GM12878 (cell line): ENCODE data around the gene HTR3E. TPM values are rescaled to one million over a fixed set of nuclear protein-coding genes. Genes with fewer than 3 reads are reported as not detected.

Experiments used
- ATAC-seq: fragments of 200-7000 bp; cut with Tn5 transposase; 3 replicates; pipeline ENCODE4 v1.9.1; 2020; ENCODE audit warnings: mild to moderate bottlenecking, moderate library complexity
- BruUV-seq: library from RNA; stranded (reverse); fragments of 400-500 nt; replicated peaks from 2 replicates; lab custom pipeline; 2021; lab: Mats Ljungman, UMichigan
- CTCF ChIA-PET: fragments of 300-600 bp; sonication (Branson Sonifier 250); formaldehyde crosslinking; extraction: SDS; loops from one replicate; lab custom pipeline; 2021; ENCODE audit warnings: inconsistent platforms; lab: Yijun Ruan, JAX
- POLR2A ChIA-PET: fragments of 350-600 bp; formaldehyde crosslinking; extraction: SDS; loops from one replicate; lab custom pipeline; 2021; ENCODE audit warnings: inconsistent platforms; lab: Charles Lee
- RAD21 ChIA-PET: fragments of 300-600 bp; sonication (Branson Sonifier 250); formaldehyde crosslinking; loops from one replicate; lab custom pipeline; 2023; ENCODE audit warnings: antibody characterized with exemption; ENCODE audit not compliant: unreplicated experiment; lab: Charles Lee
- SMC1A ChIA-PET: fragments of 300-600 bp; sonication (Branson Sonifier 250); formaldehyde crosslinking; loops from one replicate; lab custom pipeline; 2023; ENCODE audit not compliant: unreplicated experiment, uncharacterized antibody; lab: Charles Lee
- DNase-seq: peaks from one replicate; pipeline ENCODE4 v3.0.0-alpha.2; 2011; ENCODE audit warnings: low read depth, low spot score
- FAIRE-seq: peaks from 3 replicates; lab custom pipeline; 2011; peaks lifted over from hg19 to GRCh38; lab: Jason Lieb, UNC
- H2AFZ ChIP-seq: 2 replicates; pipeline ENCODE4 v1.6.0; 2011; ENCODE audit warnings: low read depth, low read length, control low read depth; ENCODE audit not compliant: control insufficient read depth
- H3K27ac ChIP-seq: 2 replicates; pipeline ENCODE4 v1.5.1; 2011; ENCODE audit warnings: control low read depth; ENCODE audit not compliant: control insufficient read depth, insufficient read depth
- H3K27me3 ChIP-seq, 2 experiments: replicated peaks in 1 of 2; 2 replicates each; pipeline versions ENCODE4 v1.6.0 to v1.6.1; 2011; ENCODE audit warnings: low read length in 1 of 2; ENCODE audit not compliant: control insufficient read depth in 2 of 2, insufficient read depth in 2 of 2
- H3K36me3 ChIP-seq, 2 experiments: 2 replicates each; pipeline ENCODE4 v1.5.1; 2011; ENCODE audit warnings: low read length in 1 of 2; ENCODE audit not compliant: control insufficient read depth in 2 of 2, insufficient read depth in 2 of 2
- H3K4me1 ChIP-seq: 2 replicates; pipeline ENCODE4 v1.6.1; 2011; ENCODE audit warnings: mild to moderate bottlenecking, low read length, moderate library complexity, mixed read lengths; ENCODE audit not compliant: control insufficient read depth, insufficient read depth
- H3K4me2 ChIP-seq: 2 replicates; pipeline ENCODE4 v1.6.0; 2011; ENCODE audit warnings: control low read depth; ENCODE audit not compliant: control insufficient read depth, insufficient read depth
- H3K4me3 ChIP-seq: fragments of 200-600 bp; sonication (generic); 2 replicates; pipeline ENCODE4 v1.5.1; 2016
- H3K79me2 ChIP-seq: 2 replicates; pipeline ENCODE4 v1.6.0; 2011; ENCODE audit warnings: low read length; ENCODE audit not compliant: control insufficient read depth, insufficient read depth
- H3K9ac ChIP-seq: 2 replicates; pipeline ENCODE4 v1.8.0; 2011; ENCODE audit warnings: low read length, control low read depth, mixed read lengths; ENCODE audit not compliant: control insufficient read depth, insufficient read depth
- H3K9me3 ChIP-seq: replicated peaks from 3 replicates; pipeline ENCODE4 v1.5.1; 2011; ENCODE audit warnings: mild to moderate bottlenecking, low read length; ENCODE audit not compliant: control insufficient read depth, insufficient read depth
- H4K20me1 ChIP-seq: 2 replicates; pipeline ENCODE4 v1.6.0; 2011; ENCODE audit not compliant: control insufficient read depth, insufficient read depth
- BACH1 ChIP-seq: fragments of 450-650 bp; IDR thresholded peaks from 2 replicates; pipeline ENCODE4 v1.6.1; 2017; ENCODE audit warnings: mild to moderate bottlenecking, borderline replicate concordance
- BMI1 ChIP-seq: fragments of 450-650 bp; IDR thresholded peaks from 2 replicates; pipeline ENCODE4 v1.6.1; 2016; ENCODE audit warnings: mild to moderate bottlenecking, moderate library complexity, borderline replicate concordance
- HSF1 ChIP-seq: fragments of 150-350 bp; IDR thresholded peaks from 2 replicates; pipeline ENCODE4 v1.6.1; 2014; ENCODE audit warnings: mild to moderate bottlenecking, low read depth, low read length
- NFYA ChIP-seq: IDR thresholded peaks from 2 replicates; pipeline ENCODE4 v1.6.1; 2011; ENCODE audit warnings: low read depth, mild to moderate bottlenecking, low read length, improper control_type of control experiment, borderline replicate concordance
- NFYB ChIP-seq: IDR thresholded peaks from 2 replicates; pipeline ENCODE4 v1.6.1; 2011; ENCODE audit warnings: low read depth, mild to moderate bottlenecking, low read length, improper control_type of control experiment, moderate library complexity; ENCODE audit not compliant: insufficient read depth
- NR2C2 ChIP-seq: IDR thresholded peaks from 2 replicates; pipeline ENCODE4 v1.6.1; 2011; ENCODE audit warnings: borderline replicate concordance, low read depth; ENCODE audit not compliant: control insufficient read depth, insufficient read length
- PAX8 ChIP-seq: fragments of 450-650 bp; IDR thresholded peaks from 2 replicates; pipeline ENCODE4 v1.6.1; 2017; ENCODE audit warnings: mild to moderate bottlenecking, moderate library complexity
- PBX3 ChIP-seq: IDR thresholded peaks from 2 replicates; pipeline ENCODE4 v1.6.1; 2011; ENCODE audit warnings: mild to moderate bottlenecking, low read depth, low read length, moderate library complexity; ENCODE audit not compliant: insufficient replicate concordance
- PKNOX1 ChIP-seq: fragments of 450-650 bp; IDR thresholded peaks from 2 replicates; pipeline ENCODE4 v1.6.1; 2016; ENCODE audit warnings: mild to moderate bottlenecking
- RFX5 ChIP-seq: IDR thresholded peaks from 2 replicates; pipeline ENCODE4 v1.6.1; 2011; ENCODE audit warnings: low read depth, low read length, improper control_type of control experiment
- RUNX3 ChIP-seq: IDR thresholded peaks from 2 replicates; pipeline ENCODE4 v1.6.1; 2012; ENCODE audit warnings: low read length, inconsistent platforms
- SKIL ChIP-seq: fragments of 450-650 bp; IDR thresholded peaks from 2 replicates; pipeline ENCODE4 v1.6.1; 2017; ENCODE audit warnings: mild to moderate bottlenecking, low read depth, inconsistent platforms; ENCODE audit not compliant: poor library complexity, severe bottlenecking
- SMARCA5 ChIP-seq: fragments of 450-650 bp; IDR thresholded peaks from 2 replicates; pipeline ENCODE4 v1.6.1; 2017; ENCODE audit warnings: mild to moderate bottlenecking
- SMC3 ChIP-seq: IDR thresholded peaks from 2 replicates; pipeline ENCODE4 v1.6.1; 2011; ENCODE audit warnings: low read length, improper control_type of control experiment, borderline replicate concordance
- SPI1 ChIP-seq: IDR thresholded peaks from 2 replicates; pipeline ENCODE4 v1.6.1; 2011; ENCODE audit warnings: low read depth, mild to moderate bottlenecking, low read length, moderate library complexity, borderline replicate concordance; ENCODE audit not compliant: insufficient read depth
- SREBF2 ChIP-seq: IDR thresholded peaks from 2 replicates; pipeline ENCODE4 v1.6.1; 2012; ENCODE audit warnings: mild to moderate bottlenecking, low read length
- ZNF207 ChIP-seq: fragments of 450-650 bp; IDR thresholded peaks from 2 replicates; pipeline ENCODE4 v1.6.1; 2014; ENCODE audit warnings: antibody characterized with exemption, mild to moderate bottlenecking, borderline replicate concordance
- WGBS: methylation state at CpG from one replicate; pipeline ENCODE4 v1.1.6; 2016; ENCODE audit warnings: low lambda C conversion rate; ENCODE audit not compliant: insufficient replicate concordance, insufficient coverage; ENCODE audit errors: missing lambda C conversion rate; 5-methylcytosine and 5-hydroxymethylcytosine counted together
- in situ Hi-C: fragments of 300-500 bp; cut with MboI; formaldehyde crosslinking; loops from 9 replicates; pipeline ENCODE4 v1.14.3; 2018; ENCODE audit warnings: mixed read lengths
- intact Hi-C: fragments of 100-400 bp; cut with micrococcal nuclease; formaldehyde crosslinking; loops from one replicate; pipeline ENCODE4 v1.14.2; 2022; ENCODE audit not compliant: unreplicated experiment
- polyA plus RNA-seq, 11 experiments: library from polyadenylated mRNA; depleted of rRNA in 4 of 11; unstranded in 6 of 11; stranded (reverse) in 5 of 11; fragments of >200 nt; fragmentation: Nextera tagmentation in 4 of 11; fragmentation: Illumina TruSeq in 1 of 11; extraction: Ambion mirVana in 4 of 11; extraction: Trizol in 1 of 11; gene quantifications; 1 replicate in 1 of 11; 2 replicates in 10 of 11; pipeline versions ENCODE4 v1.2.1 to v1.2.3, GENCODE V29; 2011 to 2016; ENCODE audit warnings: inconsistent platforms in 2 of 11, missing spikeins in 2 of 11, low read depth in 1 of 11
- total RNA-seq, 4 experiments: library from RNA; depleted of rRNA in 3 of 4; stranded (reverse); fragments of >200 nt in 3 of 4; fragmentation: Illumina TruSeq in 1 of 4; extraction: Trizol in 1 of 4; gene quantifications; 2 replicates each; pipeline versions ENCODE4 v1.2.1 to v1.2.3, GENCODE V29; 2013 to 2021

The HTR3E gene
- total and polyA plus RNA-seq, 10 of the 15 experiments (the other 5 are each of a cell fraction or from before 2014, with no cell fraction given) = not detected

GRCh38 chr3:184148076-184148475, 51.2 kb downstream of the HTR3E start (continued):
- TF ChIP-seq SPI1 = no peak
- TF ChIP-seq NR2C2 = no peak
- no peak for TF ChIP-seq SREBF2
- TF ChIP-seq PBX3 = no peak
- TF ChIP-seq, all 136 proteins: peak for 0

GRCh38 chr3:184149123-184149522, 52.3 kb downstream of the HTR3E start:
- in situ Hi-C loops = no loop called here
- no peaks in the 10 kb centered on the region; the same call in 1 of the 2 replicates for H3K4me1 ChIP-seq
- TF ChIP-seq NFYA (no peak), SMC3 (no peak), RFX5 (no peak), SKIL (no peak), HSF1 (no peak), RUNX3 (no peak), PKNOX1 (no peak), NFYB (no peak), PAX8 (no peak), ZNF207 (no peak), BACH1 (no peak), SMARCA5 (no peak), BMI1 (no peak)

More at GRCh38 chr3:184149123-184149522, 52.3 kb downstream of the HTR3E start:
- RAD21 ChIA-PET = interaction anchor here (0.6 kb wide), 1 partner anchor 133 kb away, joined by 3 read pairs; no protein-coding TSS in a partner anchor
- intact Hi-C loops = no loop called here
- POLR2A ChIA-PET = no interaction called here
- DNase-seq (no peak), ATAC-seq (no peak), FAIRE-seq (no peak)
- Histone ChIP-seq H3K9ac (no peak overlapping the region), H3K36me3 (peaks cover 7 to 11% of the 10 kb centered on the region in 2 experiments), H3K27me3 (no peaks in the 10 kb centered on the region), H3K4me3 (no peak overlapping the region), H3K9me3 (no peaks in the 10 kb centered on the region), H3K27ac (no peak overlapping the region), H4K20me1 (no peaks in the 10 kb centered on the region), H3K4me2 (no peak overlapping the region), H2AFZ (no peak overlapping the region), H3K79me2 (no peaks in the 10 kb centered on the region)
- SMC1A ChIA-PET = interaction anchor here (0.6 to 1.6 kb wide), 3 partner anchors 10 to 309 kb away, joined by 3 to 4 read pairs (median 3); no protein-coding TSS in a partner anchor
- WGBS = 74% methylated on average over 6 of the region's 6 CpGs
- CTCF ChIA-PET = interaction anchor here (0.7 to 1.0 kb wide), 3 partner anchors 20 to 254 kb away, joined by 3 read pairs; no protein-coding TSS in a partner anchor
- BruUV-seq = no TSS peak
